NCI-H1694 (cell line): ENCODE data around the gene MMP25.

Source experiments
- DNase-seq: peaks from one replicate; lab custom pipeline; 2025; lab: John Stamatoyannopoulos, UW

MMP25 gene

DNA sequence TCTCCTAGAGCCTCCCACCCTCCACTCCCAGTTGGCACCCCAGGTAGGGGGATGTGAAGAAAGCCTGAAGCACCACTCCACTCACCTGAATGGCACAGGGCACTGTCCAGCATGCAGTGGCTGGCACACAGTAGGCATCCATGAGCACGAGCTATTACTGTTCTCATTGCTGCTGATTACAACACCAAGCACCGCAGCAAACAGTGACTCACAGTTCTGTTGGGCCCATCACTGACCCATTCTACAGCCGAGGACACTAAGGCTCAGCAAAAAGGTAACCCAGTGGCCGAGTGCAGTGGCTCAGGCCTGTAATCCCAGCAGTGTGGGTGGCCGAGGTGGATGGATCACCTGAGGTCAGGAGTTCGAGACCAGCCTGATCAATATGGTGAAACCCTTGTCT, 50.0 kb downstream of the MMP25 start:
- DNase-seq: no peak

DNA sequence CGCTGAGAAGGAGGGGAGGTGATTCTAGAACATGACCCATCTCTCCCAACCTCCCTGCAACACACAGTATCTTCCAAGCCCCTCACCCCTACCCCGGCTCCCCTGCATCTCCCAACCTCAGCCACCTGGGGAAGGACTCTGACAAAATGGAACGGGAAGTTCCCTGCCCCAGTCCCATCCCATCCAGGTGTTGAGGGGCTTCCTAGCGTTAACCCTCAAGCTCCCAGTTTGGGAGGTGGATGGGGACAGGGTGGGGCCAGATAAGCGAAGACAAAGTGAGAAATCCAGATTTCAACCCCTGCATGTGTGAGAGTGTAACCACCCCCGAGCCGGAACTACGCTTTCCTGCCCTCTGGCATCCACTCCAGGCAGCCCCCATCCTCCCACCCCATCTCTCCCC, 50.9 kb downstream of the MMP25 start:
- DNase-seq: no peak

DNA sequence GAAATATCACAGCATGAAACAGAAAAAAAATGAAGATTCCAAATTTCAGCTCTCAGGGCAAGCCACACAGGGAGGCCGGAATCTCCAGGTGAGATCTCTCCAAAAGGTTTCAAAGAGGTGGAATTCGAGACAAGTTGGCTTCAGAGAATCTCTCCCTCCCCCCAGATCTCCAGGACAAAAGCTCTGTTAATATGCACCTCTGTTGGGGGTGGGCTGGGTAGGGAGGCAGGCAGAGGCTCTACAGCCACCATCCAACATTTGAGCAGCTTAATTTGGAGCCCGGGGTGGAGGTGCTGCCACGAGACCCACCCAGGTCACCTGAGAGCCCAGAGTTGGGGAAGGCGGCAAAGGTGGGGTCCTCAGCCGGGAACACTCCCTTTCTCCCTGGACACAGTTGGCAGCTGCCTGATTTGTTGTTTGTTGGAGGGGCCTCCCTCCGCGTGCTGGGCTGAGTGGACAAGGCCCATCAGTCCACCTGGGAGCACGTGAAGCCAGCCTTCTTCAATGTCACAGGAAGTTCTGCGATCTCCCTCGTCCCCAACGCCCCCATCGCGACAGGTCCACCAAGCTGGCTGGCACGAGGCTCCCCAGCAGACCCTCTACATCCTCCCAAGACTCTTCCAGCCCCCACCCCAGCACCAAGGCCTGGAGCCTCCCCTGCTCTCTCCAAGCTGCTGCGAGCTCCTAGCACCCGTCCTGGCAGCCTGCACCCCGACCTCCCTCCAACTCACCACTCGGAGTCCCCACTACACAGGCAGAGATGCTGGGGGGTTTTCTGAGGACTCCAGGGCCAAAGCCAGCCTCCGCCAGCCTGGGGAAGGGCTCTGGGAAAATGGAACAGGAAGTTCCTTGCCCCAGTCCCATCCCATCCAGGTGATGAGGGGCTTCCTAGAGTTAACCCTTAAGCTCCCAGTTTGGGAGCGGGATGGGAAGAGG, 52.4 kb downstream of the MMP25 start, which contains the start of gene ZSCAN10:
ZSCAN10 (minus strand) TSS at position 836 of the 936 bp plus-strand sequence. CDS start 6,357 bp downstream, outside the sequence.
- DNase-seq: no peak

DNA sequence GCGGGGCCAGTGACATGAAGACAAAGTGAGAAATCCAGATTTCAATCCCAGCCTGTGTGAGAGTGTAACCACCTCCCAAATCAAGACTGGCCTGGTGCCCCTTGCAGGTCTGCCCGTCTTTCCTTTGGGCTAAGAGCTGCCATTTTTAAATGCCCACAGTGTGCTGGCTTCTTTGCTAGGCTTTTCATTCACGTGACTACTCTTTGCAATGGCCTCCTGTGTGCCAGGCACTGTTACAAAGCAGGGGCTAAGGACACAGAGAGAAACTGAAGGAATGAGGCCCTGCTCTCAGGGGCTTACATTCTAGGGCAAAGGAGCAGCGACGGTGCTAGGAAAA, 53.0 kb downstream of the MMP25 start:
- no peak for DNase-seq

DNA sequence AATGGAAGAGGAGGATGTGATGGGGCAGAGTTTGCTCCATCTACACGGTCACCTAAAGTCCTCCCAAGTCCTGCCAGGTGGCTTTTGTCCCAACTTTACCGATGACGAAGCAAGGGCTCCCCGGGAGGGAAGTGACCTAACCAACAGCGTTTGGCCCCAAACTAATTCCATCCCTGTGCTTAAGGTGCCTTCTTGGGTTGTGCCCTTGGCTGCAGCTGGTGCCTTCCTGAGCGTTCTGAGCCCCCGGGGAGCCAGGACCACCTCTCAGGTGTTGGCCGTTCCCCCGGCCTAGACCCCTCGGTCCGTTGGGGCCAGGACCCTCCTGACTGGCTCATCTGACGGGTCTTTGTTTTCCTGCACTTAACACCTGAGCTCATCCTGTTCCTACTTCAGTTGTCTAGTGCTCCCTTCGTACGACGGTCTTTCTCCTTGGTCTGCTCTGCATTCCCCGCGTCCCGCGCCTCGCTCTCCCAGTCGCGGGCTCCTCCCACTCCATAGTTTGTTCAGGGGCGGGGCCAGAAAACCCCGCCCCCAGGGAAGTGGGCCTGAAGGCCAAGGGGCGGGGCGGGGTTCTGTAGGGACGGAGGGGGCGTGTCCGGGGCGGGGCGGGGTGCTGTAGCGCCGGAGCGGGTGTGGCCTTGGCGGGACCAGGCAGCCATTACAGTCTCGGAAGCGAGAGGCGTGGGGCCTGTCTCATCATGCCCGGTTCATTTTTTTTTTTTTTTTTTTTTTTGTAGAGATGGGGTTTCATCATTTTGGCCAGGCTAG, 53.6 kb downstream of the MMP25 start:
- no peak for DNase-seq

DNA sequence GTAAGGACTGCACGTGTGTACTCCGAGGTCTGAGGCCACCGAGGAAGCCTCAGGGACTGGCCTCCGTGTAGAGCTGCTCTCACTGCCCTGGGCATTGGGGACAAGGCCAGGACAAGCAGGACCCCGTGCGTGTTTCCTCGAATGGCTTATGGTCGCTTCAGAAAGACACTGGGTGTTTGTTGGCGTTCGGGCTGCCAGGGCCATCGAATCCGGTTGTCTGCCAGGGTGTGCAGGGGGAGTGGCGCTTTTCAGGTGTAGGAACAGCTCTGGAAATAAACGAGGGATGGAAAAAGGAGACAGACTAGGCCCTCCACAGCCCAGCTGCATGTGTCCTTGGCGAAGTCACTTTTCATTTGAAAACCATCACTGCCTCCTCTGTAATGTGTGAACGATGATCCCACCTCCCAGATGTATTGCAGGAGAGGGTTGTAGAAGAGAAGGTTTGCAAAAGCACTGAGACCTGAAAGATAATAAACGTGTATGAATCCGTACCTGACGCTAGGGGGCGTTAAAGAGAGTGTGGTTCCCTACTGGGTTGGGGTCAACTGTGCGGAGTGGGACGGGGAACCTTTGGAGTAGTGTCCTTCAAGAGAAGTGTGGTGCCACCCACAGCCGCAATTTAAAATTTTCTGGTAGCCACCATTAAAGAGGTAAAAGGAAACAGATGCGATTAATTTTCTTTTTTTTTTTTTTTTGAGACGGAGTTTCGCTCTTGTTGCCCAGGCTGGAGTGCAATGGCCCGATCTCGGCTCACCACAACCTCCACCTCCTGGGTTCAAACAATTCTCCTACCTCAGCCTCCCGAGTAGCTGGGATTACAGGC, 54.9 kb downstream of the MMP25 start:
- no peak for DNase-seq

DNA sequence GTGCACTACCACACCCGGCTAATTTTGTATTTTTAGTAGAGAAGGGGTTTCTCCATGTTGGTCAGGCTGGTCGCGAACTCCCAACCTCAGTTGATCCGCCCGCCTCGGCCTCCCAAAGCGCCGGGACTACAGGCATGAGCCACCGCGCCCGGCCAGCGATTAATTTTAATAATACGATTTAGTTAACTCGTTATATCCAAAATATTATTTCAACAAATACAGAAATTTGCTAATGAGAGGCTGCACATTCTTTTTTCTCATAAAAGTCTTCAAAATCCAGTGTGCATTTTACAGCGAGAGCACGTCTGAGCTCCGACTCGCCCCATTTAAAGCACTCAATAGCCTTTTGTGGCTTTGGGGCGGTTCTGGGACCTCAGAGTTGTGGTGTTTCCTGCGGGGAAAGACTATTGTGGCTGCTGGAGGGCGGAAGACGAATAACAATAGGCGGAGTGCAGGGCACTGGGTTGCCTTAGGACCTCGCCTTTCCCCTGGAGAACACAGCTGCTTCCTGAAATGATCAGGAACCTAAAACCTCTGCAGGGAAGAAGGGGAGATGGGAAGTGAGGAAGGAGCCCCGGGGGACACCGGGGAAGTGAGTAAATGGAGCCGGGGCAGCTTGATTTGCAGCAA, 55.6 kb downstream of the MMP25 start:
- DNase-seq: no peak

DNA sequence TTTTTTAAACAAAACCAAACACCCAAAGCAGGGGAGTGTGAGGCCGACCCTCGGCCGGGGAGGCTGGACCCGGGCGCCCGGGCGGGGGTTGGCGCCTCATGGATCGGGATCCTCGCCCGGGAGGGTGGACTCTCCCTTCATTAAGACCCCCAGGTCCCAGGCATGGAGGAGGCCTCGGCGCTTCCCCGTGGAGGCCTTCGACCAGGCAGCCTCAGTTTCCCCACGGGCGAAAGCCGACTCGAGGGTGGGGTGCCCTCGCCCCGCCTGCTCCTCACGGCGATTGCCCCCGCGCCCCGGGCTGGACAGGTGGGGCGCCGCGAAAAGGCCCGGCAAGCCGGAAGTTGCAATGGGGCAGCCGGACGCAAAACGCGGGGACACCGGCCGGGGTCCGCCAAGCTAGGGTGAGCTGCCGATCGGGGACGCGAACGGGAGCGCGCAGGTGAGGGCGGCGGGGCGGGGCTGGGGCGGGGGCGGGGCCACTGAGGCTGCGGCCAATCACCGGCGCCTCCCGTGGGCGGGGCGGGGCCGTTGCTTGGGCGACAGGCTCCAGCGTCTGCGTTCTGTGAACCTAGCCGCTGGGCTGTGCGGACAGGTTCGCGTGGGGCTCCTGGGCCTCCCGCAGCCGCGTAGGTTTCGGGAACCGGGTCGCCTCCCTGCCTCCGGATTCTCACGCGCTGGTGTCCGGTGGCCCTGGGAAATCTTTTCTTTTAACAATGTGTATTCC, 60.0 kb downstream of the MMP25 start:
- peak; percentile 54 for DNase-seq
